ENCODE results near the gene CDH13. TPM values are rescaled to one million over a fixed set of nuclear protein-coding genes. Genes with fewer than 3 reads are reported as not detected.

Gene CDH13
- polyA plus RNA-seq, 1 donor from 2014 or later = 3.2 TPM

DNA sequence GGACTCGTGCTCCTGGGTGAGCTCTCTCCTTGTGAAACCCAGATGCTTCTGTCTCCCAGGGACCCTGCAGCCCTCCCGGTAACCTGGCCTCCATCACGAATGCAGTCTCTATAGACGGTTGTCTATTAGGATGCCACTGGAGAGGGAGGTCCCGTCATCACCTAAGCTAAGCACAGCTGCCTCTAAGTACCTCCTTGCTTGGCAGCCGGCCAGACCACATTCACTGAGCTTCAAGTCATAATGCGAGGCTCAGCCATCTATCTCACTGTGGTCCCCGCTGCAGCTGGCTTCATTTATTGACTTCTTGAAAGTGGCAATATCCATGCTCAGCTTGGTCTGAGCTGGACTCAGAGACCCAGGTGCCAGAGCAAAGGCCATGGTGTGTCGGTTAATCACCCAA lies 1106.5 kb downstream of the CDH13 start:
- Histone ChIP-seq H3K9me3 (ENCODE audit: low read length) (no peaks in the 10 kb centered on the region), H3K36me3 (ENCODE audit: insufficient read depth, low read length) (no peaks in the 10 kb centered on the region), H3K27me3 (ENCODE audit: insufficient read depth, low read depth, low read length) (no peaks in the 10 kb centered on the region), H3K79me2 (replicated peaks; ENCODE audit: insufficient read depth, low read length) (no peaks in the 10 kb centered on the region), H3F3A (ENCODE audit: insufficient read depth, low read length, poor library complexity, severe bottlenecking) (no peaks in the 10 kb centered on the region), H3K4me2 (ENCODE audit: low read length) (no peak overlapping the region), H4K20me1 (ENCODE audit: insufficient read depth) (no peaks in the 10 kb centered on the region), H2AFZ (ENCODE audit: low read depth, low read length) (no peak overlapping the region), H3K27ac (ENCODE audit: low read length) (no peak overlapping the region), H3K4me3 (ENCODE audit: low read length) (no peak overlapping the region), H3K9me2 (ENCODE audit: insufficient read depth, low read length) (no peaks in the 10 kb centered on the region), H3K9ac (ENCODE audit: low read length) (no peak overlapping the region)
- TF ChIP-seq, protein P1, sequence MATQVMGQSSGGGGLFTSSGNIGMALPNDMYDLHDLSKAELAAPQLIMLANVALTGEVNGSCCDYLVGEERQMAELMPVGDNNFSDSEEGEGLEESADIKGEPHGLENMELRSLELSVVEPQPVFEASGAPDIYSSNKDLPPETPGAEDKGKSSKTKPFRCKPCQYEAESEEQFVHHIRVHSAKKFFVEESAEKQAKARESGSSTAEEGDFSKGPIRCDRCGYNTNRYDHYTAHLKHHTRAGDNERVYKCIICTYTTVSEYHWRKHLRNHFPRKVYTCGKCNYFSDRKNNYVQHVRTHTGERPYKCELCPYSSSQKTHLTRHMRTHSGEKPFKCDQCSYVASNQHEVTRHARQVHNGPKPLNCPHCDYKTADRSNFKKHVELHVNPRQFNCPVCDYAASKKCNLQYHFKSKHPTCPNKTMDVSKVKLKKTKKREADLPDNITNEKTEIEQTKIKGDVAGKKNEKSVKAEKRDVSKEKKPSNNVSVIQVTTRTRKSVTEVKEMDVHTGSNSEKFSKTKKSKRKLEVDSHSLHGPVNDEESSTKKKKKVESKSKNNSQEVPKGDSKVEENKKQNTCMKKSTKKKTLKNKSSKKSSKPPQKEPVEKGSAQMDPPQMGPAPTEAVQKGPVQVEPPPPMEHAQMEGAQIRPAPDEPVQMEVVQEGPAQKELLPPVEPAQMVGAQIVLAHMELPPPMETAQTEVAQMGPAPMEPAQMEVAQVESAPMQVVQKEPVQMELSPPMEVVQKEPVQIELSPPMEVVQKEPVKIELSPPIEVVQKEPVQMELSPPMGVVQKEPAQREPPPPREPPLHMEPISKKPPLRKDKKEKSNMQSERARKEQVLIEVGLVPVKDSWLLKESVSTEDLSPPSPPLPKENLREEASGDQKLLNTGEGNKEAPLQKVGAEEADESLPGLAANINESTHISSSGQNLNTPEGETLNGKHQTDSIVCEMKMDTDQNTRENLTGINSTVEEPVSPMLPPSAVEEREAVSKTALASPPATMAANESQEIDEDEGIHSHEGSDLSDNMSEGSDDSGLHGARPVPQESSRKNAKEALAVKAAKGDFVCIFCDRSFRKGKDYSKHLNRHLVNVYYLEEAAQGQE (IDR thresholded peaks at IDR 0.05; ENCODE audit: borderline replicate concordance) = no peak
- TF ChIP-seq POLR2AphosphoS5 (IDR thresholded peaks at IDR 0.05) (no peak), RAD21 (conservative IDR thresholded peaks at IDR 0.05) (no peak), EP300 (conservative IDR thresholded peaks at IDR 0.05; ENCODE audit: poor library complexity, severe bottlenecking) (no peak)

DNA sequence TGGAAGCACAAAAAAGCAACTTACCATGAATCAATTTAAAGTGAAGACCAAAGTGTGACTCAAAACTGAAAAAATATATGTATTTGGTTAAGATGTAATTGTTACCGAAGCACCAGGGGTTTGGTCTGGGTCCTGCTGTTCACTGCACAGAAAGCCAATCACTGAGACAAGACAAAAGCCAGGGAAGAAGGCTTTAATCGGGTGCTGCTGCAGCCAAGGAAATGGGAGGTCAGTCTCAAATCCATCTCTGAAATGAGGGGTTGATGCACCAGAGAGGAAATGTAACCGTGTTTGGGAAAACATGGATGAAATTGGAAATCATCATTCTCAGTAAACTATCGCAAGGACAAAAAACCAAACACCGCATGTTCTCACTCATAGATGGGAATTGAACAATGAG lies 1107.4 kb downstream of the CDH13 start:
- no peaks in the 10 kb centered on the region for H3F3A ChIP-seq (ENCODE audit: insufficient read depth, low read length, poor library complexity, severe bottlenecking)
- no peak overlapping the region for H2AFZ ChIP-seq (ENCODE audit: low read depth, low read length)
- H3K36me3 ChIP-seq (ENCODE audit: insufficient read depth, low read length) = no peaks in the 10 kb centered on the region
- H3K9me2 ChIP-seq (ENCODE audit: insufficient read depth, low read length) = no peaks in the 10 kb centered on the region
- H4K20me1 ChIP-seq (ENCODE audit: insufficient read depth) = no peaks in the 10 kb centered on the region
- TF ChIP-seq POLR2AphosphoS5 (IDR thresholded peaks at IDR 0.05) = no peak
- TF ChIP-seq SMC3 (conservative IDR thresholded peaks at IDR 0.05; ENCODE audit: poor library complexity) = no peak
- no peak for TF ChIP-seq EP300 (conservative IDR thresholded peaks at IDR 0.05; ENCODE audit: poor library complexity, severe bottlenecking)
- no peak for TF ChIP-seq MXI1 (conservative IDR thresholded peaks at IDR 0.05; ENCODE audit: poor library complexity, severe bottlenecking)
- no peak for TF ChIP-seq RAD21 (conservative IDR thresholded peaks at IDR 0.05)
- TF ChIP-seq, protein P1 (IDR thresholded peaks at IDR 0.05; ENCODE audit: borderline replicate concordance) = no peak
- no peak for TF ChIP-seq EZH2 (IDR thresholded peaks at IDR 0.05; ENCODE audit: borderline replicate concordance, insufficient read depth, low read length, poor library complexity, severe bottlenecking)
- TF ChIP-seq, protein P2, sequence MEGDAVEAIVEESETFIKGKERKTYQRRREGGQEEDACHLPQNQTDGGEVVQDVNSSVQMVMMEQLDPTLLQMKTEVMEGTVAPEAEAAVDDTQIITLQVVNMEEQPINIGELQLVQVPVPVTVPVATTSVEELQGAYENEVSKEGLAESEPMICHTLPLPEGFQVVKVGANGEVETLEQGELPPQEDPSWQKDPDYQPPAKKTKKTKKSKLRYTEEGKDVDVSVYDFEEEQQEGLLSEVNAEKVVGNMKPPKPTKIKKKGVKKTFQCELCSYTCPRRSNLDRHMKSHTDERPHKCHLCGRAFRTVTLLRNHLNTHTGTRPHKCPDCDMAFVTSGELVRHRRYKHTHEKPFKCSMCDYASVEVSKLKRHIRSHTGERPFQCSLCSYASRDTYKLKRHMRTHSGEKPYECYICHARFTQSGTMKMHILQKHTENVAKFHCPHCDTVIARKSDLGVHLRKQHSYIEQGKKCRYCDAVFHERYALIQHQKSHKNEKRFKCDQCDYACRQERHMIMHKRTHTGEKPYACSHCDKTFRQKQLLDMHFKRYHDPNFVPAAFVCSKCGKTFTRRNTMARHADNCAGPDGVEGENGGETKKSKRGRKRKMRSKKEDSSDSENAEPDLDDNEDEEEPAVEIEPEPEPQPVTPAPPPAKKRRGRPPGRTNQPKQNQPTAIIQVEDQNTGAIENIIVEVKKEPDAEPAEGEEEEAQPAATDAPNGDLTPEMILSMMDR (IDR thresholded peaks at IDR 0.05; ENCODE audit: poor library complexity, severe bottlenecking) = no peak
- TF ChIP-seq TAF1 (IDR thresholded peaks at IDR 0.05; ENCODE audit: low read depth) = no peak
- no peak overlapping the region for H3K4me2 ChIP-seq (ENCODE audit: low read length)
- no peaks in the 10 kb centered on the region for H3K27me3 ChIP-seq (ENCODE audit: insufficient read depth, low read depth, low read length)
- no peak overlapping the region for H3K9ac ChIP-seq (ENCODE audit: low read length)
- no peaks in the 10 kb centered on the region for H3K79me2 ChIP-seq (replicated peaks; ENCODE audit: insufficient read depth, low read length)
- no peak overlapping the region for H3K4me3 ChIP-seq (ENCODE audit: low read length)
- no peak overlapping the region for H3K27ac ChIP-seq (ENCODE audit: low read length)
- H3K9me3 ChIP-seq (ENCODE audit: low read length) = no peaks in the 10 kb centered on the region

All from neural cell (in vitro differentiated cells).